GM19043 (cell line): ENCODE results near the gene SNX1.
"Not testable (repeated sequence)": the region's sequence is repeated elsewhere in the genome, so short reads cannot be mapped to it uniquely, and the experiment has no call there.

Source experiments
- ATAC-seq: cut with Tn5 transposase; IDR thresholded peaks from one replicate; pipeline ENCODE4 v1.9.1; 2021; ENCODE audit warnings: low read depth; ENCODE audit not compliant: unreplicated experiment

The SNX1 gene

DNA sequence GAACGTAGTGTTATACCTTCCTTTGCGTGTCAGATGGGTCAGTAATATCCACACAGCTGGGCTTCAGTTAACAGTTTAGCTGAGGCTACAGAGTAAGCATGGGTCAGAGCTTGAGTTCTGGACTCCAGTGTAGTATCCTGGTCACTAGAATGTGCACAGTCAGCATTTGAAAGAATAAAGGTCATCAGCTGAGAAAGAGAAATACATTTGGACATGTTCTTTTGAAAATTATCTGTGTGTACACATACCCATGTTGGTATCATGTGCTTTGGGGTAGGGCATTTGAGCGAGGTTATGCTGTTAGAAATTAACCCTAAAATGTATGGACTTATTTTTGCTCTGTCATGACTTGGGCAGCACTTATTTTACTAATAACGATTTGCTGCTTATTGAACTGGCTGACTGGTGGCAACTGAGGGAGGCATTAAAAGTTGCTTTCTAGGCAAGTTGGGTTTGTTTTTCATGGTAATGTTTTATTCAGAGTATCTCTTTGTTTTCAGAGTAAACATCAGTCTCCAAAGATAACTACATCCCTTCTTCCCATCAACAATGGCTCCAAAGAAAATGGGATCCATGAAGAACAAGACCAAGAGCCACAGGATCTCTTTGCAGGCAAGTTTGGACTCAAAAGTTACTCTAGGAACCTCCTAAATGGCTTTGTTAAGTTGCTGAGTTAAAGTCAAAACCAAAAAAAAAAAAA, 16.4 kb downstream of the SNX1 start:
- ATAC-seq, result no peak

DNA sequence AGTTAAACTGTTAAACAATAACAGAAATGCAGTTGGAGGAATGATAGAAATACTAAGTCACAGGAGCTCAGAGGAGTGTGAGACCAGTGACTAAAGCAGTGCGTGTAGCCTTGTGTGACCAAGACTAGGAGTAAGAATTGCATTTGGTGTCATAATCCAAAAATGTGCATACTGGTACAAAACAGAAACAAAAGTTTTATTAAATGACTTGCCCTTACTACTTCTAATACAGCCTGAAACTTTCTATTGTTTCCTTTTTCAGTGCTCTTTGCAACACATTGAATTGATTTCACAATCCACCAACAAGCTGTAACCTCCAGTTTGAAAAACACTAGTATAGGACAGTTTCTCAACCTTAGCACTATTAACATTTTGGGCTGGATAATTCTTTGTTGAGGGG, 17.1 kb downstream of the SNX1 start:
- no peak for ATAC-seq

DNA sequence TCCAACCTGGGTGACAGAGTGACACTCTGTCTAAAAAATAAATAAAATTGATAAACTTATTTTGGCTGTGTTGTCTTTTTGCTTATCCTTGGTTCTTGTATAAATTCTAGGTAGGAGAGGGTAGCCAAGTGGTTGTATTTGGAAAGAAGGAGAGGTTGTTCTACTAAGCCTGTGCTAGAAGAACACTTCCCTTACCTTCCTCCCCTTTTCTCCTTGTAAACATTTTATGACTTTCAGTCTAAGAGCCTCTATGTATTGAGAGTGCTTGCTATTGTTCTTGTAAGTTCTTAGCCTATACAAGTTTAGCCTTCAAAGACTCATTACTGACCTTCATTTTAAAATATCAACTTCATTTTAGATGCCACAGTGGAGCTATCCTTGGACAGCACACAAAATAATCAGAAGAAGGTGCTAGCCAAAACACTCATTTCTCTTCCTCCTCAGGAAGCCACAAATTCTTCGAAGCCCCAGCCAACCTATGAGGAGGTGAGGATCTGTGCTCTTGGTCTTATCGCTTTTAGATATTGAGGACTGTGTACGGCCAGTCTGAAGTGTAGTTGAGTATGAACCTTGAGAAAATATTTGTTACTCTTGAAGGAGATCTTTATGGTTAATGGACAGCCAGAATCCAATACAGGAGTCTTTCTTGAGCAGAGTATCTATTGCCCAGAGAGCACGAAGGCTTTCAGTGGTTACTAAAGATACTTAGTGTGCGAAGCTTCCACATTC, 22.1 kb downstream of the SNX1 start:
- ATAC-seq, result no peak

DNA sequence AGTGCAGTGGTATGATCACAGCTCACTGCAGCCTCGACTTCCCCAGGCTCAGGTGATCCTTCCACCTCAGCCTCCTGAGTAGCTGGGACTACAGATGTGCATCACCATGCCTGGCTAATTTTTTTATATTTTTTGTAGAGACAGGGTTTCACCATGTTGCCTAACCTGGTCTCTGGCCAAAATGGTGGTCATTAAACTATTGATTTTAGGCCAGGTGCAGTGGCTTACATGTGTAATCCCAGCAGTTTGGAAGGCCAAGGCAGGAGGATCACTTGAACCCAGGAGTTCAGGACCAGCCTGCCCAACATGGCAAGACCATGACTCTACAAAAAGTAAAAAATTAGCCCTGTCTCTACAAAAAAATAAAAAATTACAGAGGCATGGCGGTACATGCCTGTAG, 24.5 kb downstream of the SNX1 start:
- not testable (repeated sequence) for ATAC-seq

DNA sequence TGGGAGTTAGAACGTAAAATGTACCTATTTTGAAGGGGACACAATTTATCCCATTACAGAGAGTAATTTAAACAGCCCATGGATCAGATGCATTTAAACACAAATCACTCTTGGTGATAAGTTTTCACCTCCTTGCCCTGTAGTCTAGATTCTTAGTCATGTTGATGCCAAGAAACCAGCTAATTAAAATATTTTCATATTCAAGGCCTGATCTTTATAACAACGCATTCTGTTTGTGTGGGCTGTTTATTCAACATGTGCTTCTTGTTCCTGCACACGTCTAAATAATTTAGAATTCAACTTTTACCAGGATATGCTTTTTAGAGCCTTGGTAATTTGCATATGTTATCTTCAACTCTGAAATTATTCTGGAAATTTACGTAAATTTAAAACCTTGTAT, 25.8 kb downstream of the SNX1 start:
- ATAC-seq, result no peak

DNA sequence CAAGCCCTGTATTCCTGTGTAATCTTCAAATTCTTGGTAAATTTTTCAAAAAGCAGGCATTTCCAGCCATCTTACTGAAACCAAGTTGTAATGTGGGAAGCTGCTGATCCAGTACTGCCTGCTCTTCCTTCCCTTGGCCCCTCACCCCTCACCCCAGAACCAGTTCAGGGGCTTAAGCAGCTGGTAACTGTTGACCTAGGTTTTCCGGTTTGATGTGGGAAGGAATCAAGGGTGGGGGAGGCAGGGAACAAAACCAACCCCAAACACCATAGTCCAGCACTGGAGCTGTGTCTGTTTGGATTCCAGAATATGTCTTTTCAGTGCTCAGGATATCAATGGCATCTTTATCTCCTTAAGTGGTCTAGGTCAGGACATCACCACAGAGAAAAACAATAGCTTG, 26.7 kb downstream of the SNX1 start:
- no peak for ATAC-seq

DNA sequence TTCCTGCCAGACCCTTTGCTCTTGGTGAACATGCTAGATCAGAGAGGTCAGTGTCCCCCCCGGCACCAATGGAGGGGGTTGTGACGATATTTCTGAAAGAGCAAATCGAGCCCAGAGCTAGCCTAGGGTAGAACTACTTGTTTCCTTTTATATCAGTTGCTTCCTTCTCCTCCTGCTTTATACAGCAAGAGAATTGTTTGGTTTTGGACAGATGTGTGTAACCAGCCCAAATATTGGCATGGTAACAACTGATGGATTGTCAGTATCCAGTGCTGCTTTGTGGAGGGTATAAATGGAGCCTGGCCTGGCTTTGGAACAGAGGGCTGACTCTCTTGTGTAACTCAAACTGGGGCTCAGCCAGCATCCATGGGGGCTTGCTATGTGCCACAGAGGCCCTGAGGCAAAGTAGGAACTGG, 27.2 kb downstream of the SNX1 start:
- ATAC-seq, result no peak

DNA sequence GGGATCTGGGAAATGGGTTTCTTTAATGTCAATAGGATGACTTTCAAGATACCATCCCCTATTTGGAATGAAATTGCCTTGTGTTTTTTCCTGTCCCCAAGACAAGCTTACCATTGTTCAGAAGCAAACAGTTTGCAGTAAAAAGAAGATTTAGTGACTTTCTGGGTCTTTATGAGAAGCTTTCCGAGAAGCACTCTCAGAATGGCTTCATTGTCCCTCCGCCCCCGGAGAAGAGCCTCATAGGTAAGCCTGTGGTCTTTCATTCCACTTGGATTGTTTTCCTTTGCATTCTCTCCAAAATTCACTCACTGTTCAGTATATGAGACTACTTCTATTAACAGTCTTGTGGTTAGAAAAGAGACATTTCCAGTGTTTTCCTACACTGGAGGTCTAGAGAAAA, 30.2 kb downstream of the SNX1 start:
- ATAC-seq, result no peak

DNA sequence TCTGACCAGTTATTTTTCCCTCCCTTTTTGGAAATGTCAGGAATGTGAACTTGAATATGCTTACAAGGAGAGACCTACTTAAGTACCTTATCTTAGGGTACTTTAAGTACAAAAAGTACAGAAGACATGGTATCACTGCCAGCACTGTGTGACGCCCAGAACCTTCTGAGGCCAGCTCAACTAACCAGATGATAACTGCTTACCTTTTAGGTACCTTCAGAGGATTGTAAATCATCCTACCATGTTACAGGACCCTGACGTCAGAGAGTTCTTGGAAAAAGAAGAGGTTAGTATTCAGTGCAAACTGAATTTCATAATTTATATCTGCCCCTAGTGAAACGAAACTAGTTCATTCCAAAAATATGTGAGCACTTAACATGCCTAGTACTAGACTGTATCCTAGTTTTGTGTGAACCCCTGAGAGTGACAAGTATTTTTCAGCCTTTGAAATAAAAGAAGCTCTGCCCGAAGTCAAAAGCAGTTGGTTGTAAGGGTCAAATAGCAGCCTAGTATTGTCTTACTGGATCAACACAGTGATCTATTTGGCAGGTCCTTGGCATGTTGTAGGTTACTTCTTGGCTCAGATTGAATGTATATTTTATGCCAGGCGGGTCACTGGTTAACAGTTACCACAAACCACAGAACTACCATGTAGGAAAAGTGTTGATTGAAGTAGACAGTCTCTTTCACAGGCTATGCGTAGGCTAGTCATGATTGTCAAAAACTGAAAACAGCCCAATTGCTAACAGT, 31.9 kb downstream of the SNX1 start:
- no peak for ATAC-seq

DNA sequence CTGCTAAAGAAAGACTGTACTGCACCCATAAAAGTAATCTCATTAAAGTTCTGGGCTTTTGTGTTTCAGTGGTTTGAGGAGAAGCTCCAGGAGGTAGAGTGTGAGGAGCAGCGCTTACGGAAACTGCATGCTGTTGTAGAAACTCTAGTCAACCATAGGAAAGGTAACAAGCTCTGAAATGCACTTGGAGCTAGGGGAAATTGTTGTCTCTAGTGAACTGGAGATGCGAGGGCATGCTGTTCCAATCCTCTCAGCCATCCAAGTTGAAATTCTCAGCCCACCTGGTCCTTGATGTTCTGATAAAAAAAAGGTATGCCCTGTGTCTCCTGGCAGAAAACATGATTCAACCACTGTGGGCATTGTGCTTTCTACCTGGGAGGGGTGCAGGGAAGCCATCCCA, 34.4 kb downstream of the SNX1 start:
- no peak for ATAC-seq

DNA sequence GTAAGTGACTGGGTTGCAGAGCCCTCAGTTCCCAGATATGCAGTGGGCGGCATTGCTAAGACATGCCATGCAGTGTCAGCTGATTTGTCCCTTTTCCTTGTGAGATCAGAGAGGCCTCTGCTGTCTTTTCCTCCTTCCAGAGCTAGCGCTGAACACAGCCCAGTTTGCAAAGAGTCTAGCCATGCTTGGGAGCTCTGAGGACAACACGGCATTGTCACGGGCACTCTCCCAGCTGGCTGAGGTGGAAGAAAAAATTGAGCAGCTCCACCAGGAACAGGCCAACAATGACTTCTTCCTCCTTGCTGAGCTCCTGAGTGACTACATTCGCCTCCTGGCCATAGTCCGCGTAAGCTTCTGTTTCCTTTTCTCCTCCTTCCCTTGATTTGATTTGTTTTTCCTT, 35.8 kb downstream of the SNX1 start:
- no peak for ATAC-seq

DNA sequence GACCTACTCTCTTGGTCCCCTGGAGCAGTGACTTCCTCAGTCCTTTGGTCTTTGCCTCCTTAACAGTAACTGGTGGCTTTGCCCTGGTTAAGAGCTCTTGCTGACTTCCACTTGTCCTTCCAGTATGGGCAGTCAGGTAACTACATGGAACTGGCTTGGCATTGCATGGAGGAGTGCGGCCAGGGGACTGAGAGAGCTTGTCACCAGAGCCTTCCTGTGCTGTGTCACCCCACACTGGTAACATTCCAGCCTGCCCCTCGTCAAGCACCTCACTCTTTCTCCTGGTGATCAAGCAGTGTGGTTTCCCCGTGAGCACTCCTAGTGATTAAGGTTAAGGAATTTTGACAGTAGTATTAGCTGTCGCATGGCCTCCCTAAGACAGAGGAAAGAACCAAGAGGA, 36.4 kb downstream of the SNX1 start:
- no peak for ATAC-seq

DNA sequence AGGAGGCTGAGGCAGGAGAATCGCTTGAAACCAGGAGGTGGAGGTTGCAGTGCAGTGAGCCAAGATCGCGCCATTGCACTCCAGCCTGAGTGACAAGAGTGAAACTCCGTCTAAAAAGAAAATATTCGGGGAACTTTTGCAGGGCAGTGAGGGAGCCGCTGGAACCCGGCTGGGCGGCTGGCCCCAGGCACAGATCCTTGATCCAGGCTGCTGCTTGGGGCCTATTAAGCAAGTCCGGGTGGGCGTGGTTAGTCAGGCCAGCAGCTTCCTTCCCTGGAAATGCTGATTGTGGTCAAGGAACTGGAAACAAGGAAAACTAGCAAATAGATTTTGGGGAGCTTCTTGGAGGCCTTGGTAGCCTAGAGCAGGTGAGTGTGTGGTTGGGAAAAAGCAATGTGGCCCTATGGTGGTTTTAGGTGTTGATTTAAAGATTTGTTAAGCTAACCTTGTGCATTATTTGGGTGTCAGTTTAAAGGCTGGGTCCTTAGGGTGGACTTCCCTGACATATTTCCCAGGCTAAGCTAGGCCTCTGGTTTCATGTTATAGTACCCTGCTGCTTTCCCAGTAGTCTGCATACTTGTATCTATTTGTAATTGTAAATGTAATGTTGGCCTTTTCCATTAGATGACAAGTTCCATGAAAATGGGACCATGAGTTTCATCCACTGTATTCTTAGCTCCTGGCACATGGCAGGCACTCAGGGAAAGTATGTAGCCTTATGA, 38.0 kb downstream of the SNX1 start:
- ATAC-seq, result no peak

DNA sequence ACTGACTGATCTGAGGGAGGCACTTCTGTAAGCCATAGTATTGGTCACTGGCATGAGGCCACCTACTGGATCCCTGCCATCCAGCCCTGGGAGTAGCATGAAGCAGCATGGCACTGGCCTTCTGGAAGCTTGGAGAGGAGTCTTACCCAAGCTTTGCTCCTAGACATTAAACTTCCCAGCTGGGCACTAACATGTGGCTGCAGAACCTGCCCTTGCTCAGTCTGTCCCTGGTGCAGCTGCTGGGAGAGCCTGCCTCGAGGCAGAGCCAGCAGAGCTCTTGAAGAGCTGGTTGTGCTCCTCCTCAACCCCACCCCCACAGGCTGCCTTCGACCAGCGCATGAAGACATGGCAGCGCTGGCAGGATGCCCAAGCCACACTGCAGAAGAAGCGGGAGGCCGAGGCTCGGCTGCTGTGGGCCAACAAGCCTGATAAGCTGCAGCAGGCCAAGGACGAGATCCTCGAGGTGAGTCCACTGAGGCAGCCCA, 38.6 kb downstream of the SNX1 start:
- no peak for ATAC-seq

DNA sequence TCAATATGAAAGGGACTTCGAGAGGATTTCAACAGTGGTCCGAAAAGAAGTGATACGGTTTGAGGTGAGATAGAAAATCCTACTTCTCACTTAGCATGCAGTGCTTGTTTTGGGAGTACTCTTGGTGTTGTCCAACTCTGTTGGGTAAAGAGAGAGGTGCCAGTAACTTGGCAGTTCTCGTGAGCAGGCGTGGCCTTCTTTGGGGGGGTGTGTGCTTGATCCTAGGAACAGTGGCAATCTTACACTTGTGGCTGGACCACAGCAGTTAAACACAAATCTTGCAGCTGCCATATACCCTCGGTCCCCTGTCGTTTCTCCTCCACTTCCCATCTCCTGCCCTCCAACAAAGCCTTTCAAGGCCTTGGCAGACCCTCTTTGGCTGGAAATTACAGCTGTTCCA, 40.6 kb downstream of the SNX1 start:
- no peak for ATAC-seq

DNA sequence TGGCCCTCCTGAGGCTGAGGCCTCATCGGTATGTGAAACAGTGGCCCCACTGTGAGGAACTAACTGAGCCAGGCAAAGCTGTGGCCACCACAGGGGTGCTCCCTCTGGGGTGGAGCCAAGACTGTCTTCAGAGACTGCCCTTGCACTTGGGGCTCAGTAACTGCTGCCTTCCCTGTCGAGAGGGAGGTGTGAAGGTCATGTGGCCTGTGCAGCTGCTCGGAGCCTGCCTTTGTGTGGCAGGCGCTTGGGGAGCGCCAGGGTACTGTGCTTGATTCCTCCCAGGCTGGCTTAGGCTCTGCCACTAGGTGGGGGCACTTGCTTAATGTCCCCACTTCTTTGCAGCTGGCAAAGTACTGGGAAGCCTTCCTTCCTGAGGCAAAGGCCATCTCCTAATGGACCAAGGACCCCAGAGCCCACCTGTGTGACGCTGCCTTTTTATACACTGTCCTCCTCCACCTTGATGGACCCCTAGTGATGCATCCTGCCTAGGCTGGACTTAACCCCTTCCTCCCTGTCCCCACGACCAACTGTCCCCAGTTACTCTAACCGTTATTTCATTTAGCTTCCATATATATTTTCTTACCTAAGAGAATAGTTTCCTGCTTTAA, 41.5 kb downstream of the SNX1 start:
- no peak for ATAC-seq

DNA sequence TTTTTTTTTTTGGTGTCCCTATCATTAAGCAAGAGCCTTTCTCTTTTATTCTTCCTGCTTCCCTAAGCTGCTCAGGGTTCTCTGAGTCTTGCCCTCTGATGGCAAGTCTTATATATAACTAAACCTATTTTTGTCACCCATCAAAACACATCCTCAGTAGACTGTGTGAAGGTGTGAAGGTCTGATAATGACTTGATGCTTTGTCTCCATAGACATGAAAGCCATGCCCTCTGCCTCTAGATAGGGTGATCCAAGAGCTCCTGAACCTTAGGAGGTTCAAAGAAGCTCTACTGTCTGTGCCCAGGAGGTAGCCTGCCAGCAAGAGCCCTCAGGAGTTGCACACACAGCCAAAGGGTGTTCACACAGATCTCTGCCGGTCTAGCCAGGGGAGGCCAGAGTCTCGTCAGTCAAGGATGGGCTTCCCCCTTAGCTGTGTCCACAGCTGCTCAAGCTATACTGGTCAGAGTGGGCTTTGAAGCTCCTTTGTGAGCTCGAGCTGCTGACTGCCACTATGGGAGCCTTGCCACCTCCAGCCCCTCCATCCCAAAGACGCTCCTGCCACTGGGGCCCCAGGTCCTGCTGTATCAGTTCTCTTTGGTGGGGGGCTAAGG, 42.7 kb downstream of the SNX1 start:
- ATAC-seq, result no peak

DNA sequence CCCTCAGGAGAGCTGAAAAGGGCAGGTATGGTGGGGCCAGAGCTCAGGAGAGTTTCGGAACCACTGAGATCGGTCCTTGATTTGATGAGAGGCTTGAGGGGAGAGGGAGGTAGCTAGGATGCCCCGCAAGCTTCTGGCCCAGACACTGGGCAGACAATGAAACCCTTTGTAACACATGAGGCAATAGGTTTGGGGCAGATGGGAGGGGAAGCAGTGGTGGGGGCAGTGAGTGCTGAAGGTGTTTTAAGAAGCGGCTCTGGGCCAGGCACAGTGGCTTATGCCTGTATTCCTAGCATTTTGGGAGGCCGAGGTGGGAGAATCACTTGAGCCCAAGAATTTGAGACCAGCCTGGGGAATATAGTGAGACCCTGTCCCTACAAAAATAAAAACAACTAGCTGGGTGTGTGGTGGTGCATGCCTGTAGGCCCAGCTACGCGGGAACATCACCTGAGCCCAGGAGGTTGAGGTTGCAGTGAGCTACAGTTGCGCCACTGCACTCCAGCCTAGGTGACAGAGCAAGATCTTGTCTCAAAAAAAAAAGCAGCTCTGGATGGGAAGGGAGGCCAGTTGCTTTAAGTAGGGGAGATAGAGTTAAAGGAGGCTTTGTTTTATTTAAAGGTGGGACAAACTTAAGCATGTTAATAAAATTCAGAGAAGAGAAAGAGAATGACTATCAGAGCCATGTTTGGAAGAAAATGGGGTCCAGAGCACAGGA, 46.2 kb downstream of the SNX1 start:
- no peak for ATAC-seq

DNA sequence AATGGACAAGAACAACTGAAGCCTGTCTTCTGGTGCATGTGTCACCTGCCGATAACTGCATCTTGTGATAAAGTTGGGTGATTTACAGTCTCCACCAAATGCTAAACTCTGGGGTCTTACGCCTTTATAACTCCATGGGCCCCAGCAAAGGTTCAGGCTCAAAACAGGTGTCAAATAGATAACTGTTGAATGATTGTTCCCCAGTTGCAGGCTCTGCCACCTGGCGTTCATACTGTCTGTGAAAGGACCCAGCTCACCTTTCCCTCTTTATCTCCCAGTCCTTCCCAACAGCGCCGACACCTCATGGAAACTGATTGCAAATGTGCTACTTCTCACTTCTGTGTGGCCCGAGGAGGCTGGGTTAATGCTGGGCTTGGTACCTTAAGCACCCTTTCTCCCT, 47.5 kb downstream of the SNX1 start:
- no peak for ATAC-seq

DNA sequence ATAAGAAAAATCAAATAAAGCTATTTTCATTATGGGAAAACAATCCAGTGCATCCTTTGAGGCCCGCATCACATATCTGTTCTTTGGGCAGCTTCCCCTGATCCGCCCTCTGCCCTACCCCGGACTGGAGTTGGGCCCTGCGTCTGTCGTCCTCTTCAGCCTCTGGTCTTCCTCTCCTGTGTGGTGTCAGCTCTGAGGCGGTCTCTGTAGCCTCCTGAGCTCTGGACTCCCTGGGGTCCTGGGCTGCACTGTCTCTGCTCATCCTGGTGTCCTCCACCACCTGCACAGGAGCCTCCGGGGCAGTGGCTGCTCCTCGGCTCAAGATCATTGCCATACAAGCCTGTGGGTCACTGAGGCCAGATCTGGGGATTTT, 48.4 kb downstream of the SNX1 start:
- ATAC-seq, result no peak
